Fibroblast of peridontal ligament (primary cell): Measurements from ENCODE around the gene TMOD2.
"Not testable (repeated sequence)": the region's sequence is repeated elsewhere in the genome, so short reads cannot be mapped to it uniquely, and the experiment has no call there.

Experiments
- DNase-seq: peaks from one replicate; pipeline ENCODE4 v3.0.0-alpha.2; 2010; ENCODE audit errors: extremely low read depth

The TMOD2 gene

DNA sequence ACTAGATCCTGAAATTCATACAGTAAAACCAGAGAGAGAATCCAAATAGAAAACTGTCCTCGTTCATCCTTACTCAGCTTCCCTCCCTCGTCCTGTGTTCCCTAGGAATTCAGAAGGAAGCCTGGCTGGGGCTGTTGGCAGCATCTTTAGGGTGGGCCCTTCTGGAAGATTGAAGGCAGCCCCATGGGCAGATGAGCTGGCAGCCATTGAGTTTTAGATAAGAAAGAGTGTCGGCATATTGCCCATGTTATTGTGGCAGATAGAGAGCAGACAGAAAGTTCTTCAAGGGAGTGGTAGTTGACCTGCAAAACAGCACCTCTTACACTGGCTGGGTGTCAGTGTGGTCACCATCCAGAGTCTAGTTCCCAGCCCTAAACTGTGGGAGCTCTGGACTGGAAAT, 23.5 kb downstream of the TMOD2 start:
- DNase-seq, result no peak

GRCh38 chr15:51775967-51776816, 24.8 kb downstream of the TMOD2 start:
- peak; percentile 55 for DNase-seq

GRCh38 chr15:51776952-51777569, 25.7 kb downstream of the TMOD2 start:
- DNase-seq, result peak; percentile 90

- no peak for DNase-seq
These were observed 29.2 kb downstream of the TMOD2 start for GRCh38 chr15:51780636-51781035.

DNA sequence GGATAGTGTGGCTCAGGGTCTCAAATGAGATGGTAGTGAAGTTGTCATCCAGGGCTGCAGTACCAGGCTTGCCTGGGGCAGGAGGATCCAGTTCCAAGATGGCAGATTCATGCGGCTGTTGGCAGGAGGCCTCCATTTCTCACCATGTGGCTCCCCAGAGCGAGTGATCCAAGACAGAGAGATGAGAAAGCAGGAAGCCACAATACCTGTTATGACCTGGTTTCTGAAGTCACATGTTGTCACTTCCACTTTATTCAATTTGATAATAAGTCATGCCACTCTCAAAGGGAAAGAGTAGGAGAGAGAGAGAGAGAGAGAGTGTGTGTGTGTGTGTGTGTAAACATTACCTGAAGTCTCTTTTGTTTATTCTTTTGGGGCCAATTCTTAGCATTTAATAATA, 30.1 kb downstream of the TMOD2 start:
- DNase-seq, result no peak

DNA sequence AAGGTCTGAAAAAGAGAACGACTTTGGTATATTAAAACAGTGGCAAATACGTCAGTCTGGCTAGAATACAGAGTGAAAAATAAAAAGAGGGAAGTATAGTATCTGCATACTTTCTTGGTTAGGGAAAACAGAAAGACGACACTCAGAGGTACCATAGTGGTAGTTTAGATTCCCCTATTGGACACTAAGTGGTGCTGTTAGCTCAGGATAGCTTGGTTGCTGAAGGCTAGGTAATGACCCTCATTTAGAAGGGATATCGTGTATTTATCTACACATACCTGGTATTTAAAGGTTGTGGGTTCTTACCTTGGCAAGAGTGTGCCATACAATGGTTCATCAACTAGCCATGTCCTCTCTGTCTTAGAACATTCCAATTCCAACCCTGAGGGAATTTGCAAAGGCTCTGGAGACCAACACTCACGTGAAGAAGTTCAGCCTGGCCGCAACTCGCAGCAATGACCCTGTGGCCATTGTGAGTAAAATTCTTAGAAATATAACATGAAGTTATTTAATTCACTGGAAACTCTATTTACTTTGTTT, 31.0 kb downstream of the TMOD2 start:
- DNase-seq, result no peak

DNA sequence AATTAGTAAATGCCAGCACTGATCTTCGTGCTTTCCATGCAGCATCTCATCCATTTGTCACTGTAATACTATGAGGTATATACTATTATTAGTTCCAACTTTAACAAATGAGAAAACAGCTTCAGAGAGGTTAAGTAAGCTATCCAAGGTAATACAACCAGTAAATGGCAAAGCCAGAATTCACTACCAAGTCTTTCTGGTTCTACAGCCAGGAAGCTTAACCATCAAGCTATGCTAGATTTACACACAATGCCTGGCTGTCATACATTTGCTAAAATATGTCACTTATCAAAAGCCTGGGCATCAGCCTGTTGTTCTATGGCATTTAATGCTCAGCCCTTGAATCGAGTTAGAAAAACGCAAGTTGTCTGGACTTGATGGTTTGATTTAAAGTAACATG, 32.6 kb downstream of the TMOD2 start:
- no peak for DNase-seq

- DNase-seq, result not testable (repeated sequence)
These were observed 35.7 kb downstream of the TMOD2 start for GRCh38 chr15:51787130-51787529.

DNA sequence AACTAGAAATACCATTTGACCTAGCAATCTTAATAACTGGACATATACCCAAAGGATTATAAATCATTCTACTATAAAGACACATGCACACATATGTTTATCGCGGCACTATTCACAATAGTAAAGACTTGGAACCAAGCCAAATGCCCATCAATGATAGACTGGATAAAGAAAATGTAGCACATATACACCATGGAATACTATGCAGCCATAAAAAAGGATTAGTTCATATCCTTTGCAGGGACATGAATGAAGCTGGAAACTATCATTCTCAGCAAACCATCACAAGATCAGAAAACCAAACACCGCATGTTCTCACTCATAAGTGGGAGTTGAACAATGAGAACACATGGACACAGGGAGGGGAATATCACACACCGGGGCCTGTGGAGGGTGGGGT, 41.1 kb downstream of the TMOD2 start:
- not testable (repeated sequence) for DNase-seq

DNA sequence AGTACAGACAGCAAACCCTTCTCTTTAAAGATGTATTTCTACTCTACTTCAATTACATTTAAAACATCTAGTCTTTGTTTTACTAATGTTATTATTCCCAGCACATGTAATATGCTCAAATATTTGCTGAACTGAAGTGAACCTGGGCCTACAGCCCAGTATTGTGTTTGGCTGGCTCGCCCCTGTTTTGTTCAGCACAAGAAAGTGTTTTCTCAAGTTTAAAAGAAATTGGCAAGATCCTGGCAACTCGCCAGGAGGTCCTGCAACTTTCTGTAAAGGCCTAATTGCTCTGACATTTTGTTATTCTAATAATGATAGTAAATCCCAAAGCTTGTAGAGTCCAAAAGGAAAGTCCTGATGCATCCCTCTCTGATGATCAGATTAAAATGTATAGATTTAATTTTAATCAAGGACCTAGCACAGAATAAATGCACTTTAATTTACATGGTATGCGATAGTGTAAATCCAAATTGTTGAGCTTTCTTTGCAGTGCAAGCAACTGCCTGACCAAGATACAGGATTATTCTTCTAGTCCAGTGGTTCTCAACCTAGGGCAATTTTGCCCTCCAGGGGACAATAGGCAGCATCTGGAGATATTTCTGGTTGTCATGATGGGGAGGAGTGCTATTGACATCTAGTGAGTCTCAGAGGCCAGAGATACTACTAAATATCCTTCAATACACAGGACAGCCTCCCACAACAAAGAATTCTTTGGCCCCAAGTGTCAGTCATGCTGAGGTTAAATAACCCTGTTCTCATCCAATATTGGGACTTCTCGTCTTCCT, 42.3 kb downstream of the TMOD2 start:
- peak; percentile 52 for DNase-seq

DNA sequence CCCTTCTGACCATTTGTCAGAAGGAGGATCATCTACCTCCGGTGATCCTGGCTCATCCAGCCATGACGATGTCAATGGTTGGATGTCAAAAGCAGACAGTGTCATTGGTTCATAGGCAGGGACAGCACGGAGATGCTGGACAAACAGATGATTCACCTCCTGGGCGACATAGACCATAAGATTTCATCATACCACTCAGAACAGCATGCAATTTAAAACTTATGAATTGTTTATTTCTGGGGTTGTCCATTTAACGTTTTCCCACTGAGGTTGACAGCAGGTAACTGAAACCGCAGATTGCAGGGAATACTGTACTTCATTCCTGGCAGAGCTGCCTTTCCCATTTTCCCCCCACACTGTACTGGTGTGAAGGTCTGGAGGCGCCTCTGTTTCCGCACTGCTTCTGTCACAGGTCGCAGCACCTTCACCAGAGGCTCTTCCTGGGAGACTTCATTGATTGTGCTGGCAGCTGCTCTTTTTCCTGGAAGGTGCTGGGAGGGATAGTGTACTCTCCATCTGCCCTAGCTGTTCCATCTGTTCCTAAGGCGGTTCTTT, 45.5 kb downstream of the TMOD2 start:
- no peak for DNase-seq

GRCh38 chr15:51798281-51798680, 46.9 kb downstream of the TMOD2 start:
- no peak for DNase-seq

- DNase-seq, result no peak
These were observed 48.2 kb downstream of the TMOD2 start for GRCh38 chr15:51799282-51800252.

DNA sequence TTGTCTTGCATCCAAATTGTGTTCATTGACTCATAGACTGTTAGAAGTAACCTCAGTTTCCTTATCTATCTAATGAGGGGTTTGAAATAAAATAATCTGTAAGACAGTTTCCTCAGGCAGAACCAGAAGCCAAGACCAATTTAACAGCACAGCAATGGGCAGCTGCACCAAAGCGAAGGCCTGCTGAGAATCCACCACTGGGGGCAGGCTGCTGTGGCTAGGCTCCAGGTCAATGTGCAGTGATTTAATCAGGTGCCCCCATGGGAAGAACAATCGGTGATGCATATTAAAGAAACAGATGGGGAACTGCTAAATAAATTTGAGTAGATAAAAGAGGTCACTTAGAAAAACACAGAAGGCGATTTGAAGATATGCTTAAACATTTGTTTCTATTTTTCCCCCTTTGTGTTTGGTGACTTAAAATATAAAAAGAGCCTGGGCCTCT, 50.0 kb downstream of the TMOD2 start:
- DNase-seq, result no peak

DNA sequence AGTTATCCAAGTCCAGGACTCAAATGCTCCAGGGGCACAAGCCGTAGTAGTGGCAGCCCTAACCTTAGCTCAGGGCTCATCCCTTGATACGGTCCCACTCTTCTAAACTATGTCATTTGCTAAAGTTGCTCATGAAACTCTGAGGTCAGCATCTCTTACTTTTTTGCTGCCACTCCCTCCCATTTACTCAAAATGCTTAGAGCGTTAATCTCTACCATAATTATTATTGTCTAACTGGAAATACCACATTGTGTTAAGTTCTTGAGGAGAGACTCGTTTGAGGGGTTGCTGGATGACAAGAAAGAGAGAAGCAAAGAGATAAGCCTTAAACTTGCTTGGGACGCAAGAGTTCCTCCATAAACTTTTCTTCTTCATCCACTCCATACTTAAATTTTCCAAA, 51.2 kb downstream of the TMOD2 start:
- no peak for DNase-seq

GRCh38 chr15:51803965-51804364, 52.6 kb downstream of the TMOD2 start:
- DNase-seq, result peak; percentile 66

DNA sequence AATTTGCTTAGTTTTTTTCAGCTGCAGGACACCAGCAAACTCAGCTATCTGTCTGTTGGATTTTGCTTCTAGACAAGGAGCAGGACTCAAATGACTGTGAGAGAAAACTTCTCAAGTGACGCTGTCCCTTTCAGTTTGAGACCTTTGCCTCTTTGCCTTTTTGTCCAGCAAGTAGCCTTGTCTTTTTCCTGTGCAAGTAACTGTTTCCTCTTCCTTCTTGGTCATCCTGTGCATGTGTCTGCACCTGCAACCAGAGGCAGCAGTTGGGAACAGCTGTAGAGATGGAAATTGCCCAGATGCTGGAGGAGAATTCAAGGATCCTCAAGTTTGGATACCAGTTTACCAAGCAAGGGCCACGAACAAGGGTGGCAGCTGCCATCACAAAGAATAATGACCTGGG, 54.7 kb downstream of the TMOD2 start:
- no peak for DNase-seq

- DNase-seq, result no peak
These were observed 58.1 kb downstream of the TMOD2 start for GRCh38 chr15:51809457-51809856.

DNA sequence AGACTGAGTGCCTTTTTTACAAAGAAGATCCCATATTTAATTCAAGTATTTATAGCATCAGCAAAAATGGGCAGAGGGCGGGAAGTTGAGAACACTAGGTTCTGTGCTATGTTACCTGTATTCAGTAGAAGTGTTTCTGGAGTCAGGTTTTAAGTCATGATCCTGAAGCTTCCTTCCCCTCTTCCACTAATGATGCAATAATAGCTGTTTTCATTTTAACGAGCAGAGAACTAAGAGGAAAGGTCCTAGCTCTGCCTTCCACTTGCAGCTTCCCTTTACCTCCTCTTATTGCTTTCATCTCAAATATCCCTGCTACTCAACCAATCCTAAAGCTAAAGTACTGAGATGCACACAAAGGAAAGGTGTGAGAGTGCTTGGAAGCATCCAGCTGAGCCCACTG, 61.2 kb downstream of the TMOD2 start:
- no peak for DNase-seq

DNA sequence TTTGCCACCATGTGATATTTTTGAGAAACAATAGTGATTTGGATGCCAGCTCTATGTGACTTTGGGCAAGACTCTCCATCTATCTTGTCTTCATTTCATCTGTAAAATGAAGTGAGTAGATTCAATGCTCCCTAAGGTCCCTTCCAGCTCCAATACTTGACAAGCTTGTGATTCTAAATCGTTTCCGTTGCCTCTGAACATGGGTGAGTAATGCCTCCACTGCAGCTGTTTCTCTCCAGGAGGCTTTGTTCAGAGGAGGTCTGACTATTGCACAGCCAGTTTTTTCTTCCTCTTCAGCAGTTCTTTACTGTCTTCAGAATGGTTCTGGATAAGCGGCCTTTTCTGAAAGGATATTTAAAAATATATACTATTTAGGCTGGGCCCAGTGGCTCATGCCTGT, 63.2 kb downstream of the TMOD2 start:
- no peak for DNase-seq

- DNase-seq, result no peak
These were observed 65.2 kb downstream of the TMOD2 start for GRCh38 chr15:51816611-51817010.
